CD14-positive monocyte (primary cell): ENCODE data around the gene KIRREL1. TPM values are rescaled to one million over a fixed set of nuclear protein-coding genes. Genes with fewer than 3 reads are reported as not detected.

ENCODE experiments used
- DNase-seq, 3 donors: peaks; one replicate each; pipeline ENCODE4 v3.0.0-alpha.2; 2011 to 2022
- H2AFZ ChIP-seq: 2 replicates; pipeline ENCODE4 v1.6.0; 2012; ENCODE audit warnings: mild to moderate bottlenecking, low read depth, low read length, inconsistent platforms; ENCODE audit not compliant: insufficient read depth, poor library complexity, severe bottlenecking
- H3K27ac ChIP-seq, 2 donors: 1 replicate in 1 of 2; 2 replicates in 1 of 2; pipeline ENCODE4 v1.5.1; 2012 to 2013; ENCODE audit warnings: low read length in 2 of 2, control low read depth in 1 of 2, inconsistent platforms in 1 of 2, low read depth in 1 of 2, mild to moderate bottlenecking in 1 of 2
- H3K27me3 ChIP-seq, 2 donors: one replicate each; pipeline versions ENCODE4 v1.6.0 to v1.6.1; 2011 to 2013; ENCODE audit warnings: low read length in 2 of 2; ENCODE audit not compliant: control insufficient read depth in 2 of 2, insufficient read depth in 2 of 2
- H3K36me3 ChIP-seq, 2 donors: replicated peaks in 1 of 2; 1 replicate in 1 of 2; 2 replicates in 1 of 2; pipeline versions ENCODE4 v1.5.1 to v1.6.1; 2012 to 2013; ENCODE audit warnings: low read length in 2 of 2, control low read depth in 1 of 2, inconsistent platforms in 1 of 2, mild to moderate bottlenecking in 1 of 2; ENCODE audit not compliant: insufficient read depth in 2 of 2, control insufficient read depth in 1 of 2
- H3K4me1 ChIP-seq, 2 donors: 1 replicate in 1 of 2; 2 replicates in 1 of 2; pipeline versions ENCODE4 v1.5.1 to v1.6.1; 2012 to 2013; ENCODE audit warnings: low read length in 2 of 2, control low read depth in 1 of 2, inconsistent platforms in 1 of 2, mild to moderate bottlenecking in 1 of 2, moderate library complexity in 1 of 2; ENCODE audit not compliant: insufficient read depth in 2 of 2, control insufficient read depth in 1 of 2
- H3K4me2 ChIP-seq: replicated peaks from 2 replicates; pipeline ENCODE3; 2012; ENCODE audit warnings: low read length, moderate library complexity, mild to moderate bottlenecking; ENCODE audit not compliant: poor library complexity, severe bottlenecking; ENCODE audit errors: extremely low read depth
- H3K4me3 ChIP-seq, 3 experiments: fragments of 200-600 bp in 1 of 3; sonication (generic) in 1 of 3; replicated peaks in 1 of 3; 1 replicate in 2 of 3; 2 replicates in 1 of 3; pipeline ENCODE4 v1.5.1; 2011 to 2013; ENCODE audit warnings: low read length in 3 of 3, mild to moderate bottlenecking in 3 of 3, control low read depth in 2 of 3, low read depth in 2 of 3, inconsistent platforms in 1 of 3, moderate library complexity in 1 of 3
- H3K79me2 ChIP-seq: 2 replicates; pipeline ENCODE4 v1.6.0; 2012; ENCODE audit warnings: mild to moderate bottlenecking, control low read depth, inconsistent platforms, low read length, moderate library complexity; ENCODE audit not compliant: insufficient read depth
- H3K9ac ChIP-seq: 2 replicates; pipeline ENCODE4 v1.6.0; 2017; ENCODE audit warnings: low read length, mild to moderate bottlenecking; ENCODE audit not compliant: insufficient read depth, poor library complexity, severe bottlenecking
- H3K9me3 ChIP-seq, 2 donors: replicated peaks in 1 of 2; 1 replicate in 1 of 2; 2 replicates in 1 of 2; pipeline versions ENCODE4 v1.5.1 to v1.6.1; 2012 to 2013; ENCODE audit warnings: low read length in 2 of 2, control low read depth in 1 of 2; ENCODE audit not compliant: control insufficient read depth in 1 of 2, insufficient read depth in 1 of 2
- H4K20me1 ChIP-seq: 2 replicates; pipeline ENCODE4 v1.6.0; 2012; ENCODE audit warnings: mild to moderate bottlenecking, low read length, control low read depth, moderate library complexity; ENCODE audit not compliant: insufficient read depth
- H3K27ac Mint-ChIP-seq, 7 donors: one replicate each; pipeline ENCODE4 v1.8.0; 2020; ENCODE audit warnings: mild to moderate bottlenecking in 7 of 7, mixed read lengths in 7 of 7, moderate library complexity in 6 of 7, inconsistent platforms in 2 of 7
- H3K27me3 Mint-ChIP-seq, 3 donors: one replicate each; pipeline ENCODE4 v1.8.0; 2021 to 2022; ENCODE audit warnings: low read depth in 3 of 3, mild to moderate bottlenecking in 3 of 3, mixed read lengths in 3 of 3, moderate library complexity in 3 of 3, inconsistent platforms in 1 of 3
- H3K36me3 Mint-ChIP-seq, 2 donors: one replicate each; pipeline ENCODE4 v1.8.0; 2020; ENCODE audit warnings: mixed read lengths in 2 of 2, inconsistent platforms in 1 of 2, mild to moderate bottlenecking in 1 of 2
- H3K4me1 Mint-ChIP-seq: one replicate; pipeline ENCODE4 v1.8.0; 2020; ENCODE audit warnings: mild to moderate bottlenecking, mixed read lengths
- H3K4me3 Mint-ChIP-seq, 2 donors: one replicate each; pipeline ENCODE4 v1.8.0; 2020; ENCODE audit warnings: mild to moderate bottlenecking in 2 of 2, mixed read lengths in 2 of 2, moderate library complexity in 1 of 2
- H3K9me3 Mint-ChIP-seq, 7 donors: one replicate each; pipeline ENCODE4 v1.8.0; 2020 to 2022; ENCODE audit warnings: mixed read lengths in 7 of 7, mild to moderate bottlenecking in 6 of 7, moderate library complexity in 6 of 7, inconsistent platforms in 2 of 7
- WGBS: methylation state at CpG from one replicate; pipeline ENCODE4 v1.1.5; 2013; ENCODE audit warnings: missing lambda C conversion rate; ENCODE audit not compliant: insufficient coverage; 5-methylcytosine and 5-hydroxymethylcytosine counted together
- intact Hi-C, 2 donors: fragments of 100-400 bp; cut with micrococcal nuclease; formaldehyde crosslinking; loops; one replicate each; pipeline versions ENCODE4 v1.15.0 to v1.15.1; 2023
- polyA plus RNA-seq, 3 donors: library from polyadenylated mRNA; depleted of rRNA in 1 of 3; unstranded in 2 of 3; stranded (reverse) in 1 of 3; fragments of 300-500 nt in 2 of 3; fragments of >200 nt in 1 of 3; fragmentation: Illumina TruSeq in 2 of 3; gene quantifications; 1 replicate in 2 of 3; 2 replicates in 1 of 3; pipeline ENCODE4 v1.2.3, GENCODE V29; 2012 to 2021
- TF ChIP-seq, protein P1 (sequence below): fragments of 200-600 bp; IDR thresholded peaks from one replicate; pipeline ENCODE4 v1.8.0; 2022; ENCODE audit warnings: antibody characterized with exemption, mild to moderate bottlenecking

KIRREL1 gene
- polyA plus RNA-seq, 3 donors: not detected

DNA sequence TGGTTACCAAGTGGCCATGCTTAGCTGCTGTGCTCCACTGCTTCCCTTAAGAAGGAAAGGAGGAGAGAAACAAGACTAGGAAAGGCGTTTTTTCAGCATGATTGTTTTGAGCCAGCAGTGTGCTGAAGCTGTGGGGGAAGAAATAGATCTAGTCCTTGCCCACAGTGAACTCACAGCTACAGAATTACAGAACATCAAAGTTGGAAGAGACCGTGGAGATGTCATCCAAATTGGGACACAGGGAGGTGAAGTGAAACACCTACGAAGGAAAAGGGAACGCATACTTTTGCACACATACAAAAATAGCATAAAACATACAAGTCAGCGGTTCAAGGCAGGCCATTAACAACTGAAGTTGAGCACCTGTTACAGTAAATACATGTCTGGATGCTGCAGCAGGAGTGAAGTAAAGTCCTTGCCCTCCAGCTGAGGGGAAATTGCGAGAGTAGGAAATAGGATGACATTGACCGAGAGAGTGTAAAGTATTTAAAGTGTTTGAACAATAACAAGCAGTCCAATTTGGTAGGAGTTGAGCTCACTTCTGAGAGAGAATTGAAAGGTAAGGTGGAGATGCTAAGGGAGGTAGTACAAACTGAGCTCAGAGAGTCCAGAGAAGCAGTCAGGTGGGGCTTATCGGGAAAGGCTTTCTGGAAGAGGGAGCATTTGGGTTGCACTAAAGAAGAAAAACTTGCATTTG is 55.1 kb downstream of the KIRREL1 start:
- Histone ChIP-seq H3K4me1 (no peaks in the 10 kb centered on the region), H3K36me3 (no peaks in the 10 kb centered on the region), H3K4me2 (no peak overlapping the region), H4K20me1 (no peaks in the 10 kb centered on the region), H2AFZ (no peak overlapping the region), H3K9ac (no peak overlapping the region), H3K4me3 (no peak overlapping the region), H3K79me2 (no peaks in the 10 kb centered on the region), H3K27ac (no peak overlapping the region), H3K27me3 (no peaks in the 10 kb centered on the region), H3K9me3 (no peaks in the 10 kb centered on the region)
- intact Hi-C loops: no loop called here
- no peak overlapping the region for H3K27ac Mint-ChIP-seq
- no peak overlapping the region for H3K4me3 Mint-ChIP-seq
- TF ChIP-seq, protein P1, sequence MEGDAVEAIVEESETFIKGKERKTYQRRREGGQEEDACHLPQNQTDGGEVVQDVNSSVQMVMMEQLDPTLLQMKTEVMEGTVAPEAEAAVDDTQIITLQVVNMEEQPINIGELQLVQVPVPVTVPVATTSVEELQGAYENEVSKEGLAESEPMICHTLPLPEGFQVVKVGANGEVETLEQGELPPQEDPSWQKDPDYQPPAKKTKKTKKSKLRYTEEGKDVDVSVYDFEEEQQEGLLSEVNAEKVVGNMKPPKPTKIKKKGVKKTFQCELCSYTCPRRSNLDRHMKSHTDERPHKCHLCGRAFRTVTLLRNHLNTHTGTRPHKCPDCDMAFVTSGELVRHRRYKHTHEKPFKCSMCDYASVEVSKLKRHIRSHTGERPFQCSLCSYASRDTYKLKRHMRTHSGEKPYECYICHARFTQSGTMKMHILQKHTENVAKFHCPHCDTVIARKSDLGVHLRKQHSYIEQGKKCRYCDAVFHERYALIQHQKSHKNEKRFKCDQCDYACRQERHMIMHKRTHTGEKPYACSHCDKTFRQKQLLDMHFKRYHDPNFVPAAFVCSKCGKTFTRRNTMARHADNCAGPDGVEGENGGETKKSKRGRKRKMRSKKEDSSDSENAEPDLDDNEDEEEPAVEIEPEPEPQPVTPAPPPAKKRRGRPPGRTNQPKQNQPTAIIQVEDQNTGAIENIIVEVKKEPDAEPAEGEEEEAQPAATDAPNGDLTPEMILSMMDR: no peak
- WGBS: 76% methylated on average over 3 of the region's 8 CpGs
- H3K27me3 Mint-ChIP-seq: peaks cover 0 to 3% (median 2%) of the 10 kb centered on the region in 3 donors
- H3K4me1 Mint-ChIP-seq: no peaks in the 10 kb centered on the region
- no peak for DNase-seq
- H3K36me3 Mint-ChIP-seq: no peaks in the 10 kb centered on the region
- no peaks in the 10 kb centered on the region for H3K9me3 Mint-ChIP-seq

DNA sequence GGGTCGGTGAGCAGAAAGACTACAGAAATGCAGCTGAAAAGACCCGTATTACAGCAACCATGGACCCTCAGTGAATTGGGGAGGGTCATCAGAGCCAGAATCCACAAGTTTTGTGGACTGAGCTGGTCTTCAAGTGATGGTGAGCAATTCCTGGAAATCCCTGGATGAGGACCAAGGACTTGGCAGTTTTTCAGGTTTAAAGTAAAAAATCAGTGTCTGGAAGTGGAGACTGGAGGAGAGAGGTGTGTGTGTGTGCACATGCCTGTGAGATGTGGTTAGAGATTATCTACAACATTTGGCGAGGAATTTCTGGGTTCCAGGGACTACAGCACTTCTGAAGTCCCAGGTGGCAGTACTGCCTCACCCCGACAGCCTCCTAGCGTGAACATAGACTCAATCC is 56.4 kb downstream of the KIRREL1 start:
- no peaks in the 10 kb centered on the region for H3K9me3 Mint-ChIP-seq
- H3K27me3 ChIP-seq: no peaks in the 10 kb centered on the region
- peaks cover 0 to 3% (median 2%) of the 10 kb centered on the region in 3 donors for H3K27me3 Mint-ChIP-seq
- no peaks in the 10 kb centered on the region for H3K36me3 ChIP-seq
- no peak overlapping the region for H3K27ac Mint-ChIP-seq
- TF ChIP-seq, protein P1: no peak
- H3K4me3 Mint-ChIP-seq: no peak overlapping the region
- no peak overlapping the region for H3K4me3 ChIP-seq
- no peak overlapping the region for H3K4me2 ChIP-seq
- no peaks in the 10 kb centered on the region for H3K4me1 Mint-ChIP-seq
- no peak overlapping the region for H3K27ac ChIP-seq
- H3K9me3 ChIP-seq: no peaks in the 10 kb centered on the region
- no peaks in the 10 kb centered on the region for H3K36me3 Mint-ChIP-seq
- no peaks in the 10 kb centered on the region for H3K4me1 ChIP-seq
- intact Hi-C loops: no loop called here
- no peak overlapping the region for H2AFZ ChIP-seq
- H3K79me2 ChIP-seq: no peaks in the 10 kb centered on the region
- 96% methylated on average over 2 of the region's 5 CpGs for WGBS
- H4K20me1 ChIP-seq: no peaks in the 10 kb centered on the region
- no peak for DNase-seq
- H3K9ac ChIP-seq: no peak overlapping the region
